ENCODE measurements around the gene SMARCD3.

Gene SMARCD3

DNA sequence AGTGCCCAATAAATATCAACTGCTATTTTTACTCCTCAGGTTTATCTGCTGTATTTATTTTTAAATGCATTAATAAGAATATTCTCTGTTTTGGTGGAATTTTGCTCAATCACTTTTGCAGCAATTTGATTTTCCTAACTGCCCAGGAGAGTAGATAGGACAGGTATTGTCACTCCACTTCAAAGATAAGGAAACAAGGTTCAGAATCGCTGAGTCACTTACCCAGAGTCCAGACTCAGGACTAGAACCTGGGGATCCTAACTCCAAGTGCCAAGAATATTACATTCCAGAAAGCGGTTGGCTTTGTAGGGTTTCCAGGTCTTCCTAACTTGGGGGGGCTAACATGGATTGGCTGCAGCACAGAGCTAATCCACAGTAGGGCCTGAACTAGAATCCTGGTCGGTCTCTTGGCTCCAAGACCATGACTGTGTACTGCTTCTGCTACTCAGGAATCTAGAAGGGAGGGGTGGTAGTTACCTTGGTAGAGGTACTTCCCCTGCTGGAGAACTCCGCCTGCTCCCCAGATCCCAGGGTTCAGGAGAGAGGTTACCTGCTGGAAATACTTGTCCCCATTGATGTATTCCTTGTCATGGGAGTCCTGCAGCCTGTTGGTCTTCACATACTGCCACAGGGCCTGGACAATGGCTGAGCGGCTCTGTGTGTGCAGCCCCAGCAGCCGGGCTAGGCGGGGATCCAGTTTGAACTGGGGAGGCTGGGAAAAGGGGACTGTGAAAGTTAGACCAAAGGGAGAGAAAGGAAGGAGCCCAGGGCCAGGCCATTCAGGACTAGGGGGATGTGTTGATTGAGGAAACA, 7.3 kb downstream of the SMARCD3 start:
- DNase-seq (ENCODE audit: extremely low read depth, low read depth), result no peak
- no peak for TF ChIP-seq CTCF (IDR thresholded peaks at IDR 0.05; ENCODE audit: low read depth, low read length, missing control alignments)
- H3K4me3 ChIP-seq (replicated peaks; ENCODE audit: low read depth, low read length), result no peak overlapping the region

DNA sequence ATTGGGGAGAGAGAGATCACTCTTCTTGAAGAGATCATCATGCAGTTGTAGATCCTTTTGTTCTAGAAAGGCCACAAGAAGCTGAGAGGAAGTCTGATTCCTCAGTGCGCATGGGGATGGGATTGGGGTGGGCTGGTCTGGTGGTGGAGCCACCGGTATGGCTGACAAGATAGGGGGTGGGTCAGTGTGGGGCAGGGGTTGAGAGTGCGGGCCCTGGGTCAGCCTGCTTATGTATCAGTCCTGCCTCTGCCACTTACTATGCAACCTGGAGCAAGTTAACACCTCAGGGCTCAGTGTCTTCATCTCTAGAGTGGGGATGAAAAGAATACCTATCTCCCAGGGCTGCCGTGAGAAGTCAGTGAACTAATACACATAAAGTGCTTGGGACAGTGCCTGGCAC, 8.0 kb downstream of the SMARCD3 start:
- DNase-seq (ENCODE audit: extremely low read depth, low read depth), result no peak
- no peak overlapping the region for H3K4me3 ChIP-seq (replicated peaks; ENCODE audit: low read depth, low read length)
- TF ChIP-seq CTCF (IDR thresholded peaks at IDR 0.05; ENCODE audit: low read depth, low read length, missing control alignments), result no peak

DNA sequence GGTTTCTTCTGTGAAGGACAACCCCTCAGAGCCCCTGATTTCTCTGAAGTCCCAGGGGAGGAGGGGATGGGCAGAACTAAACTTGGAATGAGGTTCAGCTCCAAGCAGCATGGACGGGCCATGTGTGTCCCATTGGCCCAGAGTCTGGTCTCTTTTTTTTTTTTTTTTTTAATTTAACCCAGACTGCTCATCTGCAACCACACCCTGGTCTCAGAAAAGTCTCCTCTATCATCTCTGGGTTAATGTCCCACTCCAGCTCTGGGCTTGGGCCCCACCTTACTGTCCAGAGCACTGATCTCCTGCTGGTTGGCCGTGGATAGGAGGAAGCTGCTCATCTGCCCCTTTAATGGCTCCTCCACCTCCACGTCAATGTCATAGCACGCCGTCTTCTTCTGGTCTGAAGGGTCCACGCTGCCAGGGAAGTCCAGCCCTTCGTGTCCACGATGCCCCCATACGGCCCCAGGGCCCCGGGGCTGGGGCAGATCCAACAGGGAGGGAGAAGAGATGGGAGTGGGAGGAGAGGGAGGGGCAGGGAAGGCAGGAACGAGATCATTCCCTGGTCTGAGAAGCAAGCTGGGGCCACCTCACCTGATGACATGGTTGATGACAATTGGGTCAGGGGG, 8.5 kb downstream of the SMARCD3 start:
- no peak for TF ChIP-seq CTCF (IDR thresholded peaks at IDR 0.05; ENCODE audit: low read depth, low read length, missing control alignments)
- no peak for DNase-seq (ENCODE audit: extremely low read depth, low read depth)
- H3K4me3 ChIP-seq (replicated peaks; ENCODE audit: low read depth, low read length), result no peak overlapping the region

DNA sequence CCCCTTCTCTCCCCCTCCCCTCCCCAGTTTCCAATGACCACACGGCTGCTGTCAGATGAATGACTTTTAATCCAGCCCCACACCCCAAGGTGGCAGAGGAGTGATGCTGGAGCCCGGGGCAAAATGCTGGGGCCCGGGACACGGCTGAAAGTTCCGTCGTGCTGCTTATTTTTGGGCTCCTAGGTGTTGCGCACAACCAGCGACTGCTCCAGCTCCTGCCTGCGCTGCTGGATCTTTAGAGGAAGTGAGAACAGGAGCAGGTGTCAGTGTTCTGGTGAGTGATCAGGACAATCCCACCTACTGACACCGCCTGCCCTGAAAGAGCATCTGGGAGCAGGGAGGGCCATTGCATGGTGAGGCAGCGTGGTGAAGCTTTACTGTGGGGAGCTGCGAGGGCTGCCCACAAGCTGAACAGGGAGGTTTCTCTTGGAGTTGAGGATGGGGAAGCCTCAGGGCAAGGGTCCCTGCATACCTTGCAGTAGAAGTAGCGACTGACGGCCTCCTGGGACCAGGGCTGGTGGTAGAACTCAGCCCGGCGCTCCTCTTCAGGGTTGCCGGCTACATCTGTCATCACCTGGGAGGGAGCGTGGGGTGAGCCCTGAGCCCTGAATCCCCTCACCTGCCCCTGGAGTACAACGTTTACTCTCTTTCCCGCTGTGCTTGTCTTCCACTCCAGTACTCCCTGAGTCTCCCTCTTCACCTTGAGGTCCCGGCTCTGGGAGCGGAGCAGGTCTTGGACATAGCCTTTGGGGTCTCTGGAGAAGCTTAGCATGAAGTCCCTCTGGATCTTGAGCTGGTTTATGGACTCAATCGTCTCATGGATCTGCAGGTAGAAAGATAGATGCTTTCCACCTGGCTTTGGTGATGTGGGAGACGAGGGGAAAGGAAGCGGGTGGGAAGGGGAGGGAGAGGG, 9.3 kb downstream of the SMARCD3 start:
- H3K4me3 ChIP-seq (replicated peaks; ENCODE audit: low read depth, low read length), result no peak overlapping the region
- DNase-seq (ENCODE audit: extremely low read depth, low read depth), result no peak
- TF ChIP-seq CTCF (IDR thresholded peaks at IDR 0.05; ENCODE audit: low read depth, low read length, missing control alignments), result no peak

- no peak overlapping the region for H3K4me3 ChIP-seq (replicated peaks; ENCODE audit: low read depth, low read length)
- DNase-seq (ENCODE audit: extremely low read depth, low read depth), result no peak
- TF ChIP-seq CTCF (IDR thresholded peaks at IDR 0.05; ENCODE audit: low read depth, low read length, missing control alignments), result no peak
These were observed 10.2 kb downstream of the SMARCD3 start for GRCh38 chr7:151238190-151238810.

All from HFF-Myc (cell line).